GM23338 (cell line): ENCODE data around the gene MAPKAPK2. TPM values are rescaled to one million over a fixed set of nuclear protein-coding genes. Genes with fewer than 3 reads are reported as not detected.

Experiments
- ATAC-seq: fragments of 200-7000 bp; cut with Tn5 transposase; 3 replicates; pipeline ENCODE4 v1.9.1; 2020
- DNase-seq: peaks from one replicate; pipeline ENCODE4 v3.0.0-alpha.2; 2015; ENCODE audit warnings: low spot score
- H2AFZ ChIP-seq: fragments of 200-600 bp; sonication (generic); 2 replicates; pipeline ENCODE4 v1.8.0; 2016; ENCODE audit warnings: antibody characterized with exemption, mild to moderate bottlenecking, moderate library complexity
- H3F3A ChIP-seq: fragments of 200-600 bp; sonication (generic); replicated peaks from 2 replicates; pipeline ENCODE4 v1.8.0; 2017; ENCODE audit warnings: antibody characterized with exemption, mixed run types, low read depth
- H3K27ac ChIP-seq: fragments of 200-600 bp; sonication (generic); 2 replicates; pipeline ENCODE4 v1.6.1; 2016; ENCODE audit warnings: low read depth
- H3K27me3 ChIP-seq: fragments of 200-600 bp; sonication (generic); 2 replicates; pipeline ENCODE4 v1.8.0; 2016; ENCODE audit warnings: mild to moderate bottlenecking, mixed run types, moderate library complexity; ENCODE audit not compliant: insufficient read depth
- H3K36me3 ChIP-seq: fragments of 200-600 bp; sonication (generic); 2 replicates; pipeline ENCODE4 v1.8.0; 2016; ENCODE audit warnings: mild to moderate bottlenecking; ENCODE audit not compliant: insufficient read depth
- H3K4me1 ChIP-seq: fragments of 200-600 bp; sonication (generic); 2 replicates; pipeline ENCODE4 v1.8.0; 2016; ENCODE audit warnings: mild to moderate bottlenecking, moderate library complexity; ENCODE audit not compliant: insufficient read depth
- H3K4me2 ChIP-seq: fragments of 200-600 bp; sonication (generic); 2 replicates; pipeline ENCODE4 v1.7.1; 2017; ENCODE audit warnings: mixed run types
- H3K4me3 ChIP-seq: fragments of 200-600 bp; sonication (generic); 2 replicates; pipeline ENCODE4 v1.6.1; 2016; ENCODE audit warnings: mixed run types
- H3K79me2 ChIP-seq: fragments of 200-600 bp; sonication (generic); replicated peaks from 2 replicates; pipeline ENCODE4 v1.8.0; 2017; ENCODE audit warnings: mild to moderate bottlenecking; ENCODE audit not compliant: insufficient read depth
- H3K9me2 ChIP-seq: fragments of 200-600 bp; sonication (generic); 2 replicates; pipeline ENCODE4 v1.8.0; 2017; ENCODE audit not compliant: insufficient read depth
- H4K20me1 ChIP-seq: fragments of 200-600 bp; sonication (generic); replicated peaks from 2 replicates; pipeline ENCODE4 v1.8.0; 2017; ENCODE audit warnings: mild to moderate bottlenecking; ENCODE audit not compliant: insufficient read depth
- H3K27ac Mint-ChIP-seq: 2 replicates; pipeline ENCODE4 v1.8.0; 2020; ENCODE audit warnings: inconsistent platforms, mild to moderate bottlenecking, moderate library complexity, mixed read lengths
- H3K27me3 Mint-ChIP-seq: 3 replicates; pipeline ENCODE4 v1.8.0; 2022; ENCODE audit warnings: low read depth, mild to moderate bottlenecking, moderate library complexity, mixed read lengths, inconsistent platforms; ENCODE audit not compliant: insufficient read depth, poor library complexity
- H3K36me3 Mint-ChIP-seq: 3 replicates; pipeline ENCODE4 v1.8.0; 2021; ENCODE audit warnings: low read depth, mild to moderate bottlenecking, inconsistent platforms, moderate library complexity, mixed read lengths
- H3K4me1 Mint-ChIP-seq: 3 replicates; pipeline ENCODE4 v1.8.0; 2020; ENCODE audit warnings: mild to moderate bottlenecking, inconsistent platforms, mixed read lengths
- H3K4me3 Mint-ChIP-seq: 3 replicates; pipeline ENCODE4 v1.8.0; 2021; ENCODE audit warnings: moderate library complexity, mild to moderate bottlenecking, inconsistent platforms, mixed read lengths
- H3K9me3 Mint-ChIP-seq: 3 replicates; pipeline ENCODE4 v1.8.0; 2020; ENCODE audit warnings: moderate library complexity, mild to moderate bottlenecking, inconsistent platforms, mixed read lengths
- CTCF ChIP-seq, 2 experiments: fragments of 200-600 bp in 1 of 2; sonication (generic) in 1 of 2; conservative IDR thresholded peaks; 2 replicates each; pipeline versions ENCODE4 v1.5.1 to v1.6.1; 2016 to 2017; ENCODE audit warnings: antibody characterized with exemption in 2 of 2, low read depth in 2 of 2, mild to moderate bottlenecking in 2 of 2, moderate library complexity in 1 of 2
- EZH2 ChIP-seq: fragments of 200-600 bp; sonication (generic); IDR thresholded peaks from one replicate; pipeline ENCODE4 v1.8.0; 2017; ENCODE audit warnings: antibody characterized with exemption, mild to moderate bottlenecking, low read depth; ENCODE audit not compliant: unreplicated experiment
- EZH2phosphoT487 ChIP-seq: fragments of 200-600 bp; sonication (generic); IDR thresholded peaks from one replicate; pipeline ENCODE4 v1.8.1; 2018; ENCODE audit warnings: antibody characterized with exemption; ENCODE audit not compliant: unreplicated experiment
- NANOG ChIP-seq: IDR thresholded peaks from 2 replicates; pipeline ENCODE4 v1.6.1; 2016; ENCODE audit warnings: antibody characterized with exemption, borderline replicate concordance
- STAT1 ChIP-seq: IDR thresholded peaks from one replicate; pipeline ENCODE4 v1.6.1; 2016; ENCODE audit warnings: antibody characterized with exemption; ENCODE audit not compliant: unreplicated experiment
- ZNF331 ChIP-seq: fragments of 250-450 bp; sonication (Bioruptor Pico); IDR thresholded peaks from 2 replicates; pipeline ENCODE4 v1.5.0; 2020; ENCODE audit warnings: low read depth, mild to moderate bottlenecking, moderate library complexity
- ZNF462 ChIP-seq: fragments of 250-450 bp; sonication (Bioruptor Pico); IDR thresholded peaks from 2 replicates; pipeline ENCODE4 v1.5.0; 2020; ENCODE audit warnings: mild to moderate bottlenecking, moderate library complexity
- polyA plus RNA-seq: library from polyadenylated mRNA; unstranded; fragments of >200 nt; fragmentation: Nextera tagmentation; extraction: Ambion mirVana; gene quantifications from 2 replicates; pipeline ENCODE4 v1.2.1, GENCODE V29; 2016
- total RNA-seq: library from RNA; depleted of rRNA; stranded (reverse); fragments of >200 nt; shearing (Covaris generic); gene quantifications from 2 replicates; pipeline ENCODE4 v1.2.3, GENCODE V29; 2014

MAPKAPK2 gene
- total and polyA plus RNA-seq, 2 experiments from 2014 or later: 10.1 to 30.4 TPM

- no peaks in the 10 kb centered on the region for H3K9me2 ChIP-seq
- peaks cover 93% of the 10 kb centered on the region for H3K79me2 ChIP-seq
- peaks cover 27% of the 10 kb centered on the region for H4K20me1 ChIP-seq
- H3K27ac ChIP-seq: no peak overlapping the region
- Mint-ChIP-seq H3K27me3 (peaks cover 1% of the 10 kb centered on the region), H3K27ac (no peak overlapping the region), H3K36me3 (no peaks in the 10 kb centered on the region), H3K9me3 (no peaks in the 10 kb centered on the region; the same call in 2 of the 3 replicates), H3K4me1 (peaks cover 16% of the 10 kb centered on the region), H3K4me3 (no peak overlapping the region)
- no peak for ATAC-seq
- no peak overlapping the region for H3K4me2 ChIP-seq
- no peaks in the 10 kb centered on the region for H3K27me3 ChIP-seq
- H3K4me3 ChIP-seq: no peak overlapping the region
- no peaks in the 10 kb centered on the region for H3K36me3 ChIP-seq
- no peaks in the 10 kb centered on the region for H3K4me1 ChIP-seq
- H2AFZ ChIP-seq: no peak overlapping the region
- no peak for DNase-seq
- no peaks in the 10 kb centered on the region for H3F3A ChIP-seq
- TF ChIP-seq EZH2 (no peak), EZH2phosphoT487 (no peak), CTCF (conservative IDR thresholded peaks at IDR 0.05; ENCODE audit: low read depth in 2 of 2) (no peak), ZNF462 (no peak), ZNF331 (CRISPR knock-in tag) (no peak), NANOG (no peak), STAT1 (no peak)
These were observed 29.2 kb downstream of the MAPKAPK2 start for GRCh38 chr1:206713910-206714312.
